Neural progenitor cell (in vitro differentiated cells): ENCODE results near the gene FAIM.

Source experiments
- EZH2phosphoT487 ChIP-seq: fragments of 200-600 bp; sonication (generic); IDR thresholded peaks from 2 replicates; pipeline ENCODE4 v1.6.1; 2017; ENCODE audit warnings: antibody characterized with exemption
- TF ChIP-seq, protein P1 (sequence below): fragments of 200-600 bp; sonication (generic); IDR thresholded peaks from 2 replicates; pipeline ENCODE4 v1.5.1; 2017; ENCODE audit warnings: antibody characterized with exemption, mild to moderate bottlenecking

DNA sequence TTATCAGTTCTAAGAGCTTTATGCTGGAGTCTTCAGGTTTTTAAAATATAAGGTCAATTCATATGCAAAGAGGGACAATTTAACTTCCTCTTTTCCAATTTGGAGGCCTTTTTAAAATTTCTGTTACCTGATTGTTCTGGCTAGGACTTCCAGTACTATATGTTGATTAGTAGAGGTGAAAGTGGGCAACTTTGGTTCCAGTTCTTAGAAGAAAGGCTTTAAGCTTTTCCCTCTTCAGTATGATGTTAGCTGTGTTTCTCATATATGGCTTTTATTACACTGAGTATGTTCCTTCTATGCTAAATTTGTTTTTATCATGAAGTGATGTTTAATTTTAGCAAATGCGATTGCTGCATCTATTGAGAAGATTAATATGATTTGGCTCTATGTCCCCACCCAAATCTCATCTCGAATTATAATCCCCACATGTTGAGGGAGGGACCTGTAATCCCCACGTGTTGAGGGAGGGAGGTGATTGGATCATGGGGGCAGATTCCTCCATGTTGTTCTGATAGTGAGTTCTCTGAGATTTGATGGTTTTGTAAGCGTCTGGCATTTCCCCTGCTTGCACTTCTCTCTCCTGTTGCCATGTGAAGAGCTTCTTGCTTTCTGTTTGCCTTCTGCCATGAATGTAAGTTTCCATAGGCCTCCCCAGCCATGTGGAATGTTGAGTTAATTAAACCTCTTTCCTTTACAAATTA is 33.8 kb downstream of the FAIM start:
- TF ChIP-seq, protein P1, sequence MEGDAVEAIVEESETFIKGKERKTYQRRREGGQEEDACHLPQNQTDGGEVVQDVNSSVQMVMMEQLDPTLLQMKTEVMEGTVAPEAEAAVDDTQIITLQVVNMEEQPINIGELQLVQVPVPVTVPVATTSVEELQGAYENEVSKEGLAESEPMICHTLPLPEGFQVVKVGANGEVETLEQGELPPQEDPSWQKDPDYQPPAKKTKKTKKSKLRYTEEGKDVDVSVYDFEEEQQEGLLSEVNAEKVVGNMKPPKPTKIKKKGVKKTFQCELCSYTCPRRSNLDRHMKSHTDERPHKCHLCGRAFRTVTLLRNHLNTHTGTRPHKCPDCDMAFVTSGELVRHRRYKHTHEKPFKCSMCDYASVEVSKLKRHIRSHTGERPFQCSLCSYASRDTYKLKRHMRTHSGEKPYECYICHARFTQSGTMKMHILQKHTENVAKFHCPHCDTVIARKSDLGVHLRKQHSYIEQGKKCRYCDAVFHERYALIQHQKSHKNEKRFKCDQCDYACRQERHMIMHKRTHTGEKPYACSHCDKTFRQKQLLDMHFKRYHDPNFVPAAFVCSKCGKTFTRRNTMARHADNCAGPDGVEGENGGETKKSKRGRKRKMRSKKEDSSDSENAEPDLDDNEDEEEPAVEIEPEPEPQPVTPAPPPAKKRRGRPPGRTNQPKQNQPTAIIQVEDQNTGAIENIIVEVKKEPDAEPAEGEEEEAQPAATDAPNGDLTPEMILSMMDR, result no peak
- TF ChIP-seq EZH2phosphoT487, result no peak
